Activated naive CD8-positive, alpha-beta T cell (primary cell): ENCODE data around the gene REP15.

Experiments
- H3K27ac Mint-ChIP-seq: one replicate; pipeline ENCODE4 v1.8.0; 2021; ENCODE audit warnings: mixed read lengths
- H3K27me3 Mint-ChIP-seq: one replicate; pipeline ENCODE4 v1.8.0; 2021; ENCODE audit warnings: mixed read lengths
- H3K36me3 Mint-ChIP-seq: one replicate; pipeline ENCODE4 v1.8.0; 2021; ENCODE audit warnings: mixed read lengths
- H3K4me1 Mint-ChIP-seq: one replicate; pipeline ENCODE4 v1.8.0; 2021; ENCODE audit warnings: low read depth, mixed read lengths
- H3K4me3 Mint-ChIP-seq: one replicate; pipeline ENCODE4 v1.8.0; 2021; ENCODE audit warnings: mild to moderate bottlenecking, mixed read lengths
- H3K9me3 Mint-ChIP-seq: one replicate; pipeline ENCODE4 v1.8.0; 2021; ENCODE audit warnings: low read depth, mixed read lengths

REP15 gene

DNA sequence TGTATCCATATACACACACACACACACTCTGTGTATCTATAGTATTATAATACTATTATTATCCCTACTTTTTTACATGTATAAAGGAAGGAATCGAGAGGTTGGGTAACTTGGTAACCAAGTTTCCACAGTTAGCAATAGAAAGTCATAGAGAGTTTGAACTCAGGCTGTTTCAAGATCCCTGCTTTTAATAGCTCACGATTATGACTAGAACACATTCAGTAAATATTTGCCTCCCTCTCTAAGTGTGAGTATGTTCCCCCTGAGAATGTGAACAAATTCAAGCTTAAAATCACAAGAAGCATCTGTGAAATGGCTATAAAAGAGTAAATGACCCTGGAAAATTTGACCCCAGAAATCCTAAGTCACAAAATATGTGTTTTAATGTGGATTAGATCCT lies 11.0 kb upstream of the REP15 start:
- Mint-ChIP-seq H3K4me3 (no peak overlapping the region), H3K27ac (no peak overlapping the region)

GRCh38 chr12:27686147-27686546 lies 10.1 kb upstream of the REP15 start:
- H3K27me3 Mint-ChIP-seq: no peaks in the 10 kb centered on the region
- H3K4me3 Mint-ChIP-seq: no peak overlapping the region
- H3K9me3 Mint-ChIP-seq: no peaks in the 10 kb centered on the region
- no peaks in the 10 kb centered on the region for H3K4me1 Mint-ChIP-seq
- peaks cover 10% of the 10 kb centered on the region for H3K36me3 Mint-ChIP-seq
- no peak overlapping the region for H3K27ac Mint-ChIP-seq

More for the DNA sequence above, 11.0 kb upstream of the REP15 start:
- no peaks in the 10 kb centered on the region for H3K27me3 Mint-ChIP-seq
- H3K9me3 Mint-ChIP-seq: no peaks in the 10 kb centered on the region
- peaks cover 11% of the 10 kb centered on the region for H3K36me3 Mint-ChIP-seq
- H3K4me1 Mint-ChIP-seq: no peaks in the 10 kb centered on the region

- no peaks in the 10 kb centered on the region for H3K4me1 Mint-ChIP-seq
- H3K36me3 Mint-ChIP-seq: peaks cover 13% of the 10 kb centered on the region
- H3K4me3 Mint-ChIP-seq: no peak overlapping the region
- H3K27ac Mint-ChIP-seq: no peak overlapping the region
- no peaks in the 10 kb centered on the region for H3K27me3 Mint-ChIP-seq
- no peaks in the 10 kb centered on the region for H3K9me3 Mint-ChIP-seq
Observed at GRCh38 chr12:27688671-27689070, 7.6 kb upstream of the REP15 start.

DNA sequence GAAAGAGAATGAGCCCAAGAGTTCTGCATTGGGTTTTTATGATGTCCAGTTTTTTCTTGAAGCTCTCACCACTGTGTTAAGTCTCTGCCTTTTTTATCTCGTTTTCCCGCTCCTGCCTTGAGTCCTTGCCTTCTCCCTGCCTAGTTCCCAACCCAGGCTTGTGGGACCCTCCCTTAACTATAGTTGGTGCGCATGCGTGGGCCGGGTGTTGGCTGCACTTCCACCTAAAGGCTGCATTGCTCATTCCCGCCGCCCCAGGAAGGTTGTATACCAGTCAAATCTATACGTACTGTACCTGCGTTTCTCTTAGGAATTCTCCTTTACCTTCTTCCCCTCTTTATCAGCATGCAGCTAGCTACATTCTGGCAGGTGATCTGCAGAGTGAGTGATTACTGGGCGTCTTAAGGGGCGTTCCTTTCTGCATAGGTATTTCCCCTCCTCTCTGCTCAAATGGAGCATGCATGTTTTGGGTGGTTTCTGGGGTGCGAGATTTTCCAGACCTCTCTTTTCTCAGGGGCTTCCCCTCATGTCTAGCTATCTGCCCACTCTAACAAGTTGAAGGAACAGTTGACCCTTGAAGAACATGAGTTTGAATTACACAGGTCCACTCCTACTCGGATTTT lies 6.6 kb upstream of the REP15 start:
- Mint-ChIP-seq H3K27ac (no peak overlapping the region), H3K4me3 (no peak overlapping the region), H3K27me3 (no peaks in the 10 kb centered on the region), H3K36me3 (peaks cover 13% of the 10 kb centered on the region), H3K4me1 (no peaks in the 10 kb centered on the region), H3K9me3 (no peaks in the 10 kb centered on the region)

DNA sequence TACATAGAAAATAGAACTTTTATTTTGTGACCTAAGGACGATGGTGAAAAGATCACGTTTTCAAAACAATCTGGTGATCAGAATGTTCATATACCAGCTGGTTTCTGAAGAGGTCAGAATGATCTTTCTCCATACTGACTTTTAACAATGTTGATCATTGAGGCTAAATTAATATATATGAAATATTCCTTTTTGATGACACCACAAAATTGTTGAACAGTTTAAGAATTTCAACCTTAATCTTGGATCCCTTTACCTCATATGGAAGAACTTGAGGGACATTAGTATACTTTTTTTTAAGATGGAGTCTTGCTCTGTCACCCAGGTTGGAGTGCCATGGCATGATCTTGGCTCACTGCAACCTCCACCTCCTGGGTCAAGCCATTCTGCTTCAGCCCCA lies 2.8 kb upstream of the REP15 start:
- H3K36me3 Mint-ChIP-seq: peaks cover 14% of the 10 kb centered on the region
- no peak overlapping the region for H3K27ac Mint-ChIP-seq

DNA sequence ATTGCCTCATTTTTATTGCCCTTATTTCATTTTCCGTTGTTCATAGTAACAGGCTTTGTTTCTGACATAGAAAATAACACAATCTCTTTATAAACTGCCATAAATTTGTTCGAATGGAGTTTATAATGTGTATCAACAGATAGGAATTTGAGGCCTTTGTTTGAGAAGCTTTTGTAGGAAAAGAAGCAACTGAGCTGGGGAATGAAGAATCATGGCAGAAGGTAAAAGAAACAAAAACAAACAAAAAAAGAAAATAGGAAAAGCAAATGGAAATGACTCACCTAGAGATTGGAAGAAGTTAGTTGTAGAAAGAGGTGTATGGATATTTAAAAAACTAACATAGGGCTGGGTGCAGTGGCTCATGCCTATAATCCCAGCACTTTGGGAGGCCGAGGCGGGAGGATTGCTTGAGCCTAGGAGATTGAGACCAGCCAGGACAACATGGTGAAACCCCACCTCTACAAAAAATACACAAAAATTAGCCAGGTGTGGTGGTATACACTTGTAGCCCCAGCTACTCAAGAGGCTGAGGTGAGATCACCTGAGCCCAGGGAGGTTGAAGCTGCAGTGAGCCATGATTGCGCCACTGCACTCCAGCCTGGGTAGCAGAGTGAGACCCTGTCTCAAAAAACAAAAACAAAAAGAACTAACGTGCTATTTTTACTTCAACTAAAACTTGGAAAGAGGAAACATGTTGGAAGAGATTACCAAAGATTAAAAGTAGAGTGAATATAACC lies 523 bp upstream of the REP15 start:
- Mint-ChIP-seq H3K9me3 (no peaks in the 10 kb centered on the region), H3K4me3 (no peak overlapping the region), H3K27me3 (peaks cover 2% of the 10 kb centered on the region), H3K4me1 (no peaks in the 10 kb centered on the region), H3K36me3 (peaks cover 12% of the 10 kb centered on the region), H3K27ac (no peak overlapping the region)

More for the DNA sequence above, 2.8 kb upstream of the REP15 start:
- Mint-ChIP-seq H3K9me3 (no peaks in the 10 kb centered on the region), H3K27me3 (no peaks in the 10 kb centered on the region), H3K4me3 (no peak overlapping the region), H3K4me1 (no peaks in the 10 kb centered on the region)

DNA sequence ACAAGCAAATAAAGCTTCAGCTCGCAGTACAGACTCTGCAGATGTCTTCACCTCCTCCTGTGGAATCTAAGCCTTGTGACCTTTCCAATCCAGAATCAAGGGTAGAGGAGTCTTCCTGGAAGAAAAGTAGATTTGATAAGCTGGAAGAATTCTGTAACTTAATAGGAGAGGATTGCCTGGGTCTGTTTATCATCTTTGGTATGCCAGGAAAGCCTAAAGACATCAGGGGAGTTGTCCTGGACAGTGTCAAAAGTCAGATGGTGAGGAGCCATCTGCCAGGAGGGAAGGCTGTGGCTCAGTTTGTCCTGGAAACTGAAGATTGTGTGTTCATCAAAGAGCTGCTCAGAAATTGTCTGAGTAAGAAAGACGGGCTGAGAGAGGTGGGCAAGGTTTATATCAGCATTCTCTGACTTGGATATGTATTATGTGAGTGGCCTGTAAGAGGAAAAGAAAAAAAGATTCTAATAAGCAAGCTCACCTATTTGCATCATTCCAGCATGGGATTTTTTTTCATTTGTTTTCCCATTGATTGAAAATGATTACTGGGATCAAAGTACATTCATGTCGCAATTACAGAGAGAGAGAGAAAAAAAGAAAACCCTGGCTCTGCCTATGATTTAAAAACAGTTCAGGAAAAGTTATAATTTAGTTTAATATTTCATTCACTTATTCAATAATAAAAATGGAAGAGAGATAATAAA lies 767 bp downstream of the REP15 start:
- Mint-ChIP-seq H3K27ac (no peak overlapping the region), H3K36me3 (peaks cover 8% of the 10 kb centered on the region), H3K9me3 (no peaks in the 10 kb centered on the region)

GRCh38 chr12:27703720-27704452 lies 7.6 kb downstream of the REP15 start:
- Mint-ChIP-seq H3K4me3 (no peak overlapping the region), H3K36me3 (no peaks in the 10 kb centered on the region), H3K9me3 (no peaks in the 10 kb centered on the region), H3K27me3 (peaks cover 5% of the 10 kb centered on the region), H3K27ac (no peak overlapping the region), H3K4me1 (no peaks in the 10 kb centered on the region)

More for the DNA sequence above, 767 bp downstream of the REP15 start:
- Mint-ChIP-seq H3K4me3 (no peak overlapping the region), H3K4me1 (no peaks in the 10 kb centered on the region), H3K27me3 (peaks cover 5% of the 10 kb centered on the region)

DNA sequence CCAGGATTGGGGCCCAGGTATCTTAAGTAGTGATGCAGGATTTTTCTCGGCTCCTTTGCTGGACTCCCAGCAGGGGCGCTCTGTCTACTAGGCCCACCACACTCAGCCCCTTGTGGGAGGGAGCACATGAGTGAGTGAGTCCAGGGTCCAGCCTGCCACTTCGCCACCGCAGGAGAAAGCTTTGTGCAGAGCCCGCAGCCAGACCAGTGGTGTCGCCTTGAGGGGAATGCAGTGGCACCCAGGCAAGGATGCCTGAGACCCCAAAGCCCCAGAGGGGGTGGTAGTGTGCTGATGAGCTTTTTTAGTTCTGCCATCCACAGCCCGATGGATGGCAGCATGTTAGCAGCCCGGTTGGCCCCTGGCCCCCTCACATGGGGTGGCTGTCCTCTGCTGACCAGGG lies 9.0 kb downstream of the REP15 start:
- Mint-ChIP-seq H3K27me3 (peaks cover 4% of the 10 kb centered on the region), H3K36me3 (no peaks in the 10 kb centered on the region), H3K4me3 (no peak overlapping the region), H3K4me1 (peaks cover under 1% of the 10 kb centered on the region), H3K27ac (no peak overlapping the region), H3K9me3 (no peaks in the 10 kb centered on the region)

GRCh38 chr12:27707216-27707615 lies 11.0 kb downstream of the REP15 start:
- H3K27ac Mint-ChIP-seq: no peak overlapping the region
- peaks cover 12% of the 10 kb centered on the region for H3K4me1 Mint-ChIP-seq
- H3K36me3 Mint-ChIP-seq: peaks cover 4% of the 10 kb centered on the region
- H3K27me3 Mint-ChIP-seq: no peaks in the 10 kb centered on the region
- no peak overlapping the region for H3K4me3 Mint-ChIP-seq
- H3K9me3 Mint-ChIP-seq: no peaks in the 10 kb centered on the region

DNA sequence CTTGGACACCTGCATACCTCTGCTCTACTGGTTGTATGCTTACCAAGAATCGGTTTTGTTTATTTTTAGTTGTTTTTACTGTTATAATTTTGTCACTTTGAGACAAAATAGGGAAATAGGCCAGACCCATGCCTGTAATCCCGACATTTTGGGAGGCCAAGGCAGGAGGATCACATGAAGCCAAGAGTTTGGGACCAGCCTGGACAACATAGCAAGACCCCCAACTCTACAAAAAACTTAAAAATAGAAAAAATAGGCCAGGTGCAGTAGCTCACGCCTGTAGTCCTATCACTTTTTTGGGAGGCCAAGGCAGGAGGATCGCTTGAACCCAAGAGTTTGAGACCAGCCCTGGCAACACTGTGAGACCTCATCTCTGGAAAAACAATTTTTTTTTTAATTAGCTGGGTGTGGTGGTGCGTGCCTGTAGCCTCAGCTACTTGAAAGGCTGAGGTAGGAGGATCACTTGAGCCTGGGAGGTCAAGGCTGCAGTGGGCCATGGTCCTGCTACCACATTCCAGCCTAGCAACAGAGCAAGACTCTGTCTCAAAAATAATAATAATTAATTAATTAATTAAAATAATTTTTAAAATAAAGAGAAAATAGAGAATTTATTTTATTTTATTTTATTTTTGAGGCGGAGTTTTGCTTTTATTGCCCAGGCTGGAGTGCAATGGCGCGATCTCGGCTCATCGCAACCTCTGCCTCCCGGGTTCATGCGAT lies 13.1 kb downstream of the REP15 start:
- Mint-ChIP-seq H3K27me3 (no peaks in the 10 kb centered on the region), H3K4me1 (peaks cover 29% of the 10 kb centered on the region), H3K9me3 (no peaks in the 10 kb centered on the region), H3K4me3 (peak overlapping the region; percentile 99), H3K36me3 (peaks cover 10% of the 10 kb centered on the region), H3K27ac (peak overlapping the region; percentile 16)

DNA sequence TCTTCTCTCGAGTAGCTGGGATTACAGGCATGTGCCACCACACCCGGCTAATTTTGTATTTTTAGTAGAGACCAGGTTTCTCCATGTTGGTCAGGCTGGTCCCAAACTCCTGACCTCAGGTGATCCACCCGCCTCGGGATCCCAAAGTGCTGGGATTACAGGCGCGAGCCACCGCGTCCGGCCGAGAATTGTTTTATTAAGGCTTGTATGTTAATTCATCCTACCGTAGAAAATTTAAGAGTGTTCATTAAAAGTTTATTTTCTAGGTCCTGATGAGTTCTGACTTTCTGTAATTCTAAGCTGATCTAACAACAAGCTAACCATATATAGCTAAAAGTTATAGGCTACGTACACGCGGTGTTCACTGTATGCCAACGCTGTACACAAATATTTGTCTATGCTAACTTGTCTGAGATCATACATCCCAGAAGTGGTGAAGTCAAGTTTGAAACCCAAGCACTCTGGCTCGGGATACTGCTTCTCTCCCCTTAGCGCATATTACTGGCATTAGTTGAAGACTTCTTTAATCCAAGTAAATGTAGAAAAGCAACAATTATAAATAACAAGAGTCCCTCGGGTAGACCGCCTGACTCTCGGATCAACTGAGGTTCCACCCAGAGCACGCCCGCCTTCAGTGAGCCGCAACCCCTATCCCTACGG lies 13.8 kb downstream of the REP15 start:
- H3K27ac Mint-ChIP-seq: peak overlapping the region; percentile 98
- peaks cover 10% of the 10 kb centered on the region for H3K36me3 Mint-ChIP-seq
- peak overlapping the region; percentile 99 for H3K4me3 Mint-ChIP-seq
- no peaks in the 10 kb centered on the region for H3K27me3 Mint-ChIP-seq
- H3K4me1 Mint-ChIP-seq: peaks cover 33% of the 10 kb centered on the region
- H3K9me3 Mint-ChIP-seq: no peaks in the 10 kb centered on the region

DNA sequence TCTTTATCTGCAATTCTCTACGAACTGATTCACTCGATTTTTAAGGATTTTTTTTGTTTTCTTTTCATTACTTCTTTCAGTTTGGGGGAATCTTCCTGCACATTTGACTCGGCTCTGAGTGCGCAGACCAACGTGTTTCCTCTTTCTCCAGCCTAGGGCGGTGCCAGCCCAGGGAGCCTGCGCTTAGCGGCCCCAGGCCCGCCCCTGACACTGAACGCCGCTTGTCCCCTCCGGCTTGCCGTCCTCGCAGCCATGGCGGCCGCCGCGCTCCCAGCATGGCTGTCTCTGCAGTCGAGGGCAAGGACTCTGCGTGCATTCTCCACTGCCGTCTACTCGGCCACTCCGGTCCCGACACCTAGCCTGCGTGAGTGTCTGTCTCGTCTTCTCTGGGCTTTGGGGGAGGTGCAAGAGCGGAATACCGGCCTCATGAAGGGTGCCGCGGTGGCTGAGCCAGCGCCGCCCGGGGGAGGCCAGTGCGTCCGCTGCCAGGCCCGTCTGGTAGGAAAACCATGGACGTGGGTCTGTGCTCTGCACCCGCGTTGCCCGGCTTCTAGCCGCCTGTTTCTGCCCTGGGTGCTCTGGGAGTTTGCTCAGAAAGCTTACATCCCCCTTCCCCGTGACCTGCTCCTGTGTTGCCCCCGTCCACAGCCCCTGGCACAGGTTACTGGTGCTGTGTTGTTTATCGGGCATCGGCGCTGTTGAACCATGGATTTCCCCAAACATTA lies 14.5 kb downstream of the REP15 start, which contains the start of gene MRPS35:
TSS of gene MRPS35 (plus strand) at position 241 of the 725 bp plus-strand sequence. CDS start at position 253, 12 bp downstream.
- Mint-ChIP-seq H3K4me3 (peak within 1 kb of the TSS; percentile 99), H3K27me3 (no peaks in the 10 kb centered on the region), H3K4me1 (peaks cover 33% of the 10 kb centered on the region), H3K36me3 (peaks cover 10% of the 10 kb centered on the region), H3K9me3 (no peaks in the 10 kb centered on the region), H3K27ac (peak within 1 kb of the TSS; percentile 98)
